Activated CD8-positive, alpha-beta memory T cell treated with anti-CD3 and anti-CD28 coated beads, Interleukin-2, amount 50 U/mL, for 24 hours (primary cell): Measurements from ENCODE around the gene PPP1R26.

ENCODE experiments used
- DNase-seq: peaks from one replicate; pipeline ENCODE4 v3.0.0-alpha.2; 2020; ENCODE audit errors: extremely low read depth

PPP1R26 gene

DNA sequence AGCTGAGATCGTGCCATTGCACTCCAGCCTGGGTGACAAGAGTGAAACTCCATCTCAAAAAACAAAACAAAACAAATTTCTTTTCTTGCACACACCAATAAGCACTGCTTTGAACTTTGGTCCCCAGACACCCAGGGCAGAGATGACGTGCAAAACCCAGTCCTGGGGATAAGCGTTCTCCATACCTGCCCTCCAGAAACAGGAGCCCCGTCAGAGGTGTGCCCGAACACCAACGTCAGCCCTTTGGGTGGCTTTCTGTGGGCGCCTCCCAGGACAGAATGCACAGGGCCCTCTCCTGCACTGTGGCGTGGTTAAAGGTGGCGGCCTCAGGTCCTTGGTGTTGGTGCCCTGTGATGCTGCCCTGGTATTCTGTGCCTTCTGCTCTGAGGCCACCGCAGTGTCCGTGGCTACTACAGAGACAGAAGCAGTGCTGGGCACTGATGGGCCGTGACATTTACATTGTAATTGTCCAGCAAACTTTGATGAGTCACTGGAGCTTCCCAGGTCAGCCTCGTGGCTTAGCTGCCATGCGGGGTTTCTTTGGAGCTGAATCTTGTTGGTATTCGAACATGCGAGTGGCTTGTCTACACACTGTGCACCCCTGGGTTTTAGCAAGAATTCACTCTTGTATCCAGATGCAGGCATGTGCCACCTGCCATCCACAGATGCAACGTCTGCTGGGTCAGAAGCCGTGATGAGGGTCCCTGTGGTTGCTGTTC is 9.8 kb downstream of the PPP1R26 start:
- no peak for DNase-seq

DNA sequence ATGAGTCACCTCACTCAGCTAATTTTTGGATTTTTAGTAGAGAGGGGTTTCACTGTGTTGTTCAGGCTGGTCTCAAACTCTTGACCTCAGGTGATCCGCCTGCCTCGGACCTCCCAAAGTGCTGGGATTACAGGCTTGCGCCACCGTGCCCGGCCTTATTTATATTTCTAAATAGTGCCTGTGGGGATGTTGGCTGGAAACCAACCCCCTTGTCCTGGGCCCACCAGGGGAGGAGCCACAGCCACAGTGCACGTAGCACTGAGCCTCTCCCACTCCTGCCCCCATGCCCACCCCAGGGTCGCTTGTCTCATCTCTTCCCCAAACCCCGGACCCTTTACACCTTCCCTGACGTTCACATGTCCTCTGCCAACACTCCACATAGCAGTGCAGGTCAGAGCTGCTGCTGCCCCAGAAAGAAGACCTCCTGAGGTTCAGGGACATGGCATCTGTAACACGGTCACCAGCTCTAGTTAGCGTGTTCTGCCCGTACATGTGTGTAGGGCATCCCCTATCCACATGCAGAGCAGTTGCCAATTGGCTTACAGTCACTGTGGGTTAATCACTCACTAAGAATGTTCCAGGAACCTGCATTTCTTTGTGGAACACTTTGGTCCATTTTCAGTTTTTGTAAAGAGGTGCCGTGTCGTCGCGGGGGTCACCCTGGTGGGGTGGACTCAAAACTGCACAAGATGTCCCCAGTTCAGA is 10.7 kb downstream of the PPP1R26 start:
- DNase-seq, result no peak

DNA sequence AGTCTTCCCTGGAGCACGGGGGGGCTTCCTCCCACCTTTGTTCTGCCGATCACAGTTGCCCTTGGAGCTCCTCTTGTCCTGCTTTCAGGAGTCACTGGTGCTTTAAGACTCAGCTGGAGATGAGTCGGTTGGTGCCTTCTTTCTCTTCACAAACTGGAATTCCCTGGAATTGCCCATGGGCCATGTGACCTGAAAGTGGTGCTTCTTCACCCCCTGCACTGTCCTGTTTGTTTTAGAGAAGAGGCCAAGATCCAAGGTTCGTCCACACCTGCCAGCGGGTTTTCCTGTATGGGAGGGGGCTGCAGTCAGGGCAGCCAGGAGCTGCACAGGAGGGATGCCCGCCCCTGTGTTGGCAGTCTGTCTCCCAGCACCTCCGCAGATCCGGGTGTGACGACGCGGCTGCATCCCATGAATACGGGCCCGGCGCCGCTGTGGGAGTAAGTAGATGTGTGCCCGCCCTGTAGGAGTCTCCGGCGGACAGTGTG is 11.4 kb downstream of the PPP1R26 start:
- no peak for DNase-seq

DNA sequence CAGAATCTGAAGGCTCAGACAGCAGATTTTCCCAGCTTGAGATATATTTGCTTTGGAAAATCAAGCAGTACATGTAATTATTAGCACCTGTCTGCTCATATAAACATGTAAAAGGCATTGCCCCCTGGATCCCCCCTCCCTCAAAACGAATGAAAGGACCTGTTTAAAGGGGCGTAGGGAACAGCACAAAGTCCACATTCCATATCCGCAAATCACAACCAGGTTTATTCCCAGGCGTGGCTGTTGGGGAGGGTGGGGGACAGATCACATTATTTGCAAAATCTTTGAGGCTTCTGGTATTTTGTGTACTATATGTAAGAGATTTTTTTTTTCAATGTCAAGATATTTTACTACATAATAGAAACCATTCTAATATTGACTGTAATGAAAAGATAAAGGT is 12.2 kb downstream of the PPP1R26 start:
- DNase-seq, result no peak

DNA sequence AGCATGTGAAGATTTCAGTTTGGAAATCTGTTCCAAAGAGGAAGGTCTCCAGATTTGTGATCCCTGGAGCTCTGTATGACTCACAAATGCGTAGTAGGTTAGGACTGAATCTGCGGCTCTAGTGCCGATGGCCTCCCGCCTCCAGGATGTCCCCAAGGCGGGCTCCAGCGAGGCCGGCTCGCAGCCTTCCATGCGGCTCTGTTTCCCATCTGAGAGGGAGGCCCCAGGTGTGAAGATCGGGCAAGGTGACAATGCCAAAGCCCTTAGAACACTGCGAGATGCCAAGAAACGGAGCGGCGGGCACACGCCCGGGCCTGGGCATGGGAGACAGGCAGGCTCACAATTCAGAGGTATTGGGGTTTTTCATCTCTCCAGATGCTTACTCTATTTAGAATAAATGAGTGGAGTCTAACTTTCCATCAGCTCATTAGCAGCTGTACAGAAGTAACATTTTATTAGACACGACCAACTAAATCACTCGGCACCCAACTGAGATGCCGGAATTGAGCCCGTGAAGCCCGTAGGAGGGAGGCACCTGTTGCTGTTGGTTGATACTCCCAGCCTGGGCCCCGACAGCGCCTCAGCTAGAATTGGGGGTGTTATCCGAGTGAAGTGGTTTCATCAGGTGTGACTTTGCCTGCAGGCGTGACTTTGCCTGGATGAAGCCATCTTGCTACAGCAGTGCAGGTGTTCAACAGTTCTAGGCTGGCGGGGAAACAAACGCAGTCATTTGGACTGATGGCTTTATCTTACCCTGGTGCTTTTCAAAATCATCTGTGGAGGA is 13.5 kb downstream of the PPP1R26 start:
- DNase-seq, result no peak

DNA sequence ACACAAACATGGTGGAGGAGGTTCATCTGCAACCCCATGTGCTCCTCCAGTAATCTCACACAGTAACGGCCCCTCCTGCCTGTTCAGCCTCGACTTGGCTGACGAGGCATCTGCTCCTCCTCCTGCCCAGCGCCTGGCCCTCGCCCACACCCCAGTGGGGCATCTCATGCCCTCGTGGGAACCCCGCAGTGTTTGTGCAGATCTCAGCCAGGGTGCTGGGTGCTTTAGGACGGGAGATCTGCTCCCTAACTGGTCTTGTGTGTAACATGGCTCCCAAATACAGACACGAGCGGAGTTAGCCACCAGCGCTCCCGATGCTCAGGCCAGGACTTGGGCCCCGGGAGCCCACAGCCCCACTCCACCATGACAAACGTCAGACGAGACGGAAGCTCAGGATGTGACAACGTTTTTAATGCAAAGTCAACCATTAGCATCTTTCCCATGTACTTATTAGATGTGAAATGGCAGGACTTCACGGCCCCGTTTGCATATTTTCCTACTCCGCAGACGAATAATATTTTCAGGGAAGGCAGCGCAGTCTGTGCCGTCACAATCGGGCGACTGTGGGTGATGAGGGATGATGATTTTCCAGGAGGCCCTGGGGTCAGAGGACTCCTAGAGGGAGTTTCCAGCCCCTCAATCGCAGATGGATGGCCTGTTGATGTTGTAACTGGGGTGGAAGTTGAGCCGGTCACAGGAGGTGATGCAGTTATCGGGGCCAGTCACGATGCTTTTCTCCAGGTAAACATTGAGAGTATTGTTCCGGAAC is 15.4 kb downstream of the PPP1R26 start:
- no peak for DNase-seq

DNA sequence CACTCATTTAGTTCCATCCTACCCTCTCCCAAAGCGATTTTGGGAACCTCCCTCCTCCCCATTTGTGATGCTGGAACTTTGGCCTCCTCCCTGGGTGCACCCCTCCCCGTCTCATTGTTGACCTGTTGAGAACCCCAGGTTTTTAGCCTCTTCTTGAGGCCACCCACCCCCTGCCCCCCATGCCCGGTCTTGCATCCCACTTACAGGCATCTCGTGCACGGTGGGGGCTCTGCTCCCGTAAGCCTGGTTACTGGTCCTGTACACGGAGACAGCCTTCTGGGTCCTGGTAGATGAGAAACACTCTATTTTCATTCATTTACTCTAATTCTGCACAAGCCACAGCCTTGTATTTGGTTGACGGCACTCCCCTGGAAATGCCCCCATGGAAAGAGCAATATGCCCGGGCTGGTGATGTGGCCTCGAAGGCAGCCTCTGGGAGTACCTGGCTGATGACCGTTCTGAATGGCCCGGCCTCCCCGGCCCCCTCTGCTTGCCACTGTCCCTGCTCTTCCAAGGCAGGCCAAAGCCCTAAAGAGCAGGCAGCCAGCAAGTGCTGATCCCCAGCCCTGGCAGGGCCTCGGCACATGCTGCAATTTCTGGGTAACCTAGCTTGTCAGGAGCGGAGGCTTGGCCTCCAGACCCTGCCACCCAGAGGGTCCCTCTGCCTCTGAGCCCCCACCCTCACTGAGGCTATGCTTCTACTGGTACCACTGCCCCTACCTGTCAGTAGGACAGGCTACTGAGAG is 19.0 kb downstream of the PPP1R26 start:
- DNase-seq, result no peak

DNA sequence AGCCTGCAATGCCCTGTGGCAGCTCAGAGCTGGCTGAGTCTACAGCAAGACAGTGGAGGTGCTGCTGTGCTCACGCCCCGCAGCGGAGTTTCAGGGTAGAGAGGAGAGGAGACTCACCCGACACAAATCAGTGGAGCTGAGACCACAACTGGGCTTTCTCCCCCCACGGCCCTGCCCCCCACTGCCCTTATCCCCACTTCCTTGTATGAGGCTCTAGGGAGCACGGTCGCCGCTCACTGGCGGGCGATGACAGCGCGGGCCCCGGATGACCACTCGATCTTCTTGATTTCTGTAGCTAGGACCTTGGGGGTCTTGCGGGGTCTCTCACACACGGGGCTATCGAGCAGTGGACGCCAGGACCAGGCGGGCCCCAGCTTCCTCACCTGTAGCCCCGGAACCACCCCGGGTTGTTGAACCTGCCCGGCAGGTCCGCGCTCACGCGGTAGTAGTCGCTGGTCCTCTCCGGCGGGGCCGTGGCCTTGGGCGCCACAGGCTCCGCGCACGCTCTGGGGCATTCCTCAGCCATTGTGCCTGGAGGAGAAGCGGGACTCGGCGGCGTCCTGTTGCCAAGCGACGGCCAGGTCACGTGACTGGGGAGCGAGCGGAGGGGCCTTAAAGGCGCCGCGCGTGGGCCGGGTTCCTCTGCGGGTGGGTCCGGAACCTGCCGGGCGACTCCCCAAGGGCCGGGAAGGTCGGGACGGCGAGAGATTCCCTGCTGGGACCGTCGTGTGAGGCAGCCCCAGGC is 19.9 kb downstream of the PPP1R26 start:
- DNase-seq, result peak; percentile 71

DNA sequence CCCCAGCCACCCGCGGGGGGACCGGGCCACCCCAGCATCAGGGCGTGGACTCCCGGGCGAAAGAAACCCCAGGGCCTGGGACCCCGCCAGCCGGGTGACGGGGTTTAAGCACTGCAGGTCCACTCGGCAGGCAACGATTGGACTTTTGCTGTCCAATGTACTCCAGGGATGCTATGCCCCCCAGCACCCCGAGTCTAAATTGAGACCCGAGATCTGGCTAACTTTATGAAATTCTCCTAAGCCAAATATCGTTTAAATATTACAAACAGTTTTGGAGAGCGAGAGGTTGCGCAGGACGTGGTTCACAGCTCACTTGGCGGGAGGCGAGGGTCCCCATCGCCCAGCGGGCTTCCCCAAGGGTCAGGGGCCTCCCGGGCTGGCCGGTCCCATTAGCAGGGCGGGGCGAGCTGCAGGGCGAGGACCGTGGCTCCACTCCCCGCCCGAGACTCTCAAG is 20.5 kb downstream of the PPP1R26 start:
- DNase-seq, result no peak

DNA sequence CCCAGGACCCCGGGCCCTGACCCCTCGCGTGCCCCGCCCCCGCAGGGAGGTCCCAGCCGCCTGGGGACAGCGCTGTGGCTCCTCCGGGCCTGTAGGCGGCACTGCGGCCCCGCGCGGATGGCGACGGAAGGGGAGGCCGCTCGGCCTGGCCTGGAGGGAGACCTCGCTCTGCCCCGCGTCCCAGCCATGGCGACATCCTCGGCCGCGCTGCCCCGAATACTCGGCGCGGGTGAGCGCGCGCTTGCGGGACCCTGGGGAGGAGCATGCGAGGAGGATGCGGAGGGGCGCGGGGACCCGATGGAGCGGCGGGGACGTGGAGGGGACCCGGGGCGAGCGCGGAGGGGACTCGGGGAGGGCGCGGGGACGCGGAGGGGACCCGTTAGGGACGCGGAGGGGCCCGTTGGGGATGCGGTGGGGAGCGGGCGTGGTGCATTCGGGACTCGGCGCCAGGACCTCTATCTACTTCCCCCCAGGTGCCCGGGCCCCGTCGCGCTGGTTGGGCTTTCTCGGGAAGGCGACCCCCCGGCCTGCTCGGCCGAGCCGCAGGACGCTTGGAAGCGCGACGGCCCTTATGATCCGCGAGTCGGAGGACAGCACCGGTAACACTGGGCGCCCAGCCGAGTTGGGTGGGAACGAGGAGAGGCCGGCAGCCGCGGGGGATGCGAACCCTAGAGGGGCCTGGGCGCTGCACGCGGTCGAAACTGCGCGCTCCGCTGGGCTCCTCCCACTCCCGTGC is 21.1 kb downstream of the PPP1R26 start, which contains the start of gene MRPS2:
MRPS2 (plus strand) TSS at position 158 of the 736 bp plus-strand sequence; CDS start at position 187, 29 bp downstream.
- peak; percentile 63 for DNase-seq

DNA sequence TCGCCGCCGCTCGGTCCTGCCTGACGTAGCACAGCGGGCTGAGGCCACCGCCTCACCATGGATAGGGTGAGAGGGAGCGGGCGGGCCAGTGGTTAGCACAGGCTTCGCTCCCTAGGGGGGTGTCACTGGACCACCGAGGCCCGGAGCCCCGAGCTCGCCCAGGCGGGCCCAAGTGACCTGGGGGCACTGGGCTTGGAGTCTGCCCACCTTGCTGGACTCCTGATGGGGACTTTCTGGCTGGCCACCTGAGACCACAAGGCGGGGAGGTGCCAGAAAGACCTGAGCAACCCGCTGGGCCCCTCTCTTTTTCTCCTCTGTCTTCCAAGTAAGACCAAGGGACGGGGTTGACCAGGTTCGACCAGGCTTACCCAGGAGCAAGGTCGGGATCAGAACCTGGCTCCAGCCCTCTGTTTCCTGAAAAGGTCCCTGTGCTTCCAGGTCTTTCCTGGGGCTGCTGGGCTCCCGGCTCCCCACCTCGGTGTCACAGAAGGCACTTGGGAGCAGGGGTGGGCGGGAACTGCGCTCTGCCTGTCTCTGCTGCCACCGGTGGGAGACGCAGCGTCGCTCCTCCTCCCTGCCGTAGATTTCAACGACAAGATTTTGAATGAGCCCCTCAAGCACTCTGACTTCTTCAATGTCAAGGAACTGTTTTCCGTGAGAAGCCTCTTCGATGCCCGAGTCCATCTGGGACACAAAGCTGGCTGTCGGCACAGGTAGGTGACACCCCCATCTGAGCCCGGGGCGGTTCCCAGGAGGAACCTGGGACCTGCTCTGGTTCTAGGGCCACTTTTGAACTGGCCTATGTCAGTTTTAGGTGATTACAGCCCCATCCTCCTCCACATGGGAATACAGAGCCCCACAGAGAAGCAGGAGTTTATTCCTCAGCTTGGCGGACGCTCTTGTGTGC is 21.9 kb downstream of the PPP1R26 start:
- DNase-seq, result no peak

DNA sequence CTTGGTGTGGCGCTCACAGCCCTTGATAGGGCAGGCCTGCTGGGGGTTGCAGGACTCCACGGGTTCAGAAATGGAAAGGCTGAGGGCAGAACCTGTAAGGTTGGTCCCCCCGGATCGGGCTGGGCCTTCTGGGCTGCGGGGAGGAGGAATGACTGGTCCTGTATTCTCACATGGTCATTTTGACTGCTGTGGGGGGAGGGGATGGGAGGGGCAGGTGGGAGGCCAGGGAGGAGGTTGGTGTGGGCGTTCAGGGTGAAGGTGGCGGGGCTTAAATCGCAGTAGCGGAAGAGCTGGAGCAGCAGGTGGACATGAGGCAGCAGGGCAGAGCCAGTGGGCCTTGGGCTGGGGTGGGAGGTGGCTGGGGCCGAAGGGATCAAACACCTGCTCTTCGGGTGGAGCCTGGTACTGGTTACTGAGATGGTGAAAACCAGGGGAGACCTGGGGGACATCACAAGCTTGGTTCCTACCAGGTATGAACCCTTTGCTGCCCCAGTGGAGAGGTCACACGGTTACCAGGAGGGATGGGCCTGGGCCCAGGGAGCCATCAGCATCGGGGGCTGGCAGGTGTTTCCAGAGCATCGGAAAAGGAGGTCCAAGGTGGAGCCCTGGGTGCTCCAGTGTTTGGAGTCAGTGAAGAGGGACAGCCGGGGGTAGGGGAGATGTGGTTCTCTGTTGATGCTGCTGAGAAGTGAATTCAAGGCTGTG is 22.7 kb downstream of the PPP1R26 start:
- DNase-seq, result no peak

DNA sequence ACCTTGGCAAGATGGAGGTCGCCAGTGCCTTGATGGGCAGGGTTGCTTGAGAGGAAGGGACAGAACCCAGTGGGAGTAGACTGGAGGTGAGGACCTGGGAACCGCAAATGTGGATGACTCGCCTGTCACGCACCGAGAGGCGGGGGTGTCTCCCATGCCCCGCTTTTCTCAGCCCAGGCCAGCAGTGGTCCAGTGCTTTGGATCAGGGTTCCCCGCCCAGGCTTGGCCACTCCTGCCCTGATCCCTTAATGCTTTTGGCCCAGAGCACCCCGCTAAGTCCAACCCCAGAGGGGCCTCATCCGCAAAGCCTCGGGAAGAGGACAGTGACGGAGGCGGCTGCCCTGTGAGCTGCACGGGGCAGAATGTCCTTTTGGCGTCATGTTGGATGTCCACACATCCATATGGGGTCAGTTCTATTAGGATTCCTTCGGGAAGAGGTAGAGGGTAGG is 23.3 kb downstream of the PPP1R26 start:
- DNase-seq, result no peak

DNA sequence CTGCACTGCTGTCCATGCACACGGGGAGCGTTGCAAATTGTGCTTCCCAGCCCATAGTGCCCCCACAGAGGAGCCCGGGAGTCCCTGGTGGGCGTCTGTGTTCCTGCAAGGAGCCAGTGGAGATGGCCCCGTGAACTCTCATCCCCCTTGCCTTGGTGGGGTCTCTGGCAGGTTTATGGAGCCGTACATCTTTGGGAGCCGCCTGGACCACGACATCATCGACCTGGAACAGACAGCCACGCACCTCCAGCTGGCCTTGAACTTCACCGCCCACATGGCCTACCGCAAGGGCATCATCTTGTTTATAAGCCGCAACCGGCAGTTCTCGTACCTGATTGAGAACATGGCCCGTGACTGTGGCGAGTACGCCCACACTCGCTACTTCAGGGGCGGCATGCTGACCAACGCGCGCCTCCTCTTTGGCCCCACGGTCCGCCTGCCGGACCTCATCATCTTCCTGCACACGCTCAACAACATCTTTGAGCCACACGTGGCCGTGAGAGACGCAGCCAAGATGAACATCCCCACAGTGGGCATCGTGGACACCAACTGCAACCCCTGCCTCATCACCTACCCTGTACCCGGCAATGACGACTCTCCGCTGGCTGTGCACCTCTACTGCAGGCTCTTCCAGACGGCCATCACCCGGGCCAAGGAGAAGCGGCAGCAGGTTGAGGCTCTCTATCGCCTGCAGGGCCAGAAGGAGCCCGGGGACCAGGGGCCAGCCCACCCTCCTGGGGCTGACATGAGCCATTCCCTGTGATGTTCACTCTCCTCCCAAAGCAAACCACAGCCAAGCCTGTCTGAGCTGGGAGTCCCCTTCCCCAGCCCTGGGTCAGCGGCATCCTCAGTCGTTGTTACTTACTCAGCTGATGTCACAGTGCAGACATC is 24.0 kb downstream of the PPP1R26 start:
- DNase-seq, result no peak

DNA sequence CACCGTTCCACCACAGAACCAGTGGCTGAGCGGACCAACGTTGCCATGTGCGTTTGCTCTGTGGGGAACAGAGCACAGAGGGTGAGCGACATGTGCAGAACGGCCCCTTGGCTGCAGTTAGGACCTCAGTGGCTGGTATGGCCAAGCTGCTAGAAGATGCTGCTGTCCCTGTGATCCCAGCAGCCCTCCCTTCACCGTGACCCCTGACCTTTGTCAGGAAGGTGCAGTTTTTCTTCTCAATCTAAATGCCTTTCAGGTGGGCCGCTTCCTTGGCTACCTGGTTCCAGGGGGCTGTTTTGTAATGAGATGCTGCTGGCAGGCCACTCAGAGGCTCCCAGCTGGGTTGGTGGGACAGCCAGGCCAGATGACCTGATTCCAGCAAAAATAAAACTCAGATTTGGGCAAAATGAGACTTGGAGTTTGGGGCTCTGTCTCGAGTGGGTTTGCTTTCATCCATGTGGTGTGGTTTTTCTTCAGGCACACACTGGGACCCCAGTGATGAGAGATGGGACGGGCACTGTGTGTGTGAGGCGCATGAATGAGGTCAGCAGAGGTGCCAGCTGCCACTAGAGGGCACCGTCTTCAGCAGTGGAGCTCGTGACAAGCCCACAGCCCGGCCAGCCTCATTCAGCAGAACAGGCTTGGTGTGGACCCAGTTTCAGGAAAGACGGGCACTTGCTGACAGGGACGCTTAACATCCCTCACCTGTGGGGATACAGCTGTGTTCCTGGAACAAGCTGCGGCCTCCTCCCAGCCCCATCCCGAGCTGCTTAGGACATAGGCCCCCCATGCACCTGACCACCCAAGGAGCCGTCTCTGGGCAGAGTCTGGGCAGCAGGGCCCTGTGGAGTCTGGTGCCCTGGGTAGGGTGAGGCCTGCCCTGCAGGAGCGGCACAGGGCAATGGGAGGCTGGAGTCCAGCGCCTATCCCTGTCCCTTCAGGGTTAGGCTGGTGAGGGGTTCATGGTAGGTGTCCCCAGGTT is 25.0 kb downstream of the PPP1R26 start:
- DNase-seq, result no peak
